ENCODE data around the gene SGIP1. TPM values are rescaled to one million over a fixed set of nuclear protein-coding genes. Genes with fewer than 3 reads are reported as not detected.

The SGIP1 gene
- total and polyA plus RNA-seq, 8 donors: 0.31 to 2.3 (median 1.1) TPM

DNA sequence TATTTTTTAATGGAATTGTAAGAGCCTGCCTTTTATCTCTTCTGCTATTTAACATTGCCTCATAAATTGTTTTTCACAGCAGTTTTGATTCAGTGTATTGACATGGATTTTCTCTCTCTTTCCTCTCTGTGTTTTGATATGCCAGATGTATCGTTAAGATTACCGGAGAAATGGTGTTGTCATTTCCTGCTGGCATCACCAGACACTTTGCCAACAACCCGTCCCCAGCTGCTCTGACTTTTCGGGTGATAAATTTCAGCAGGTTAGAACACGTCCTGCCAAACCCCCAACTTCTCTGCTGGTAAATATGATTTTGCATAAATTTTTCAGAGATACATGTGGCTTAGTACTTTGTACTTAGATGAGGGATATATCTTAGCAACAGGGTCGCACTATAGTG is 195.2 kb downstream of the SGIP1 start:
- DNase-seq: no peak
- ATAC-seq: no peak
- H3K36me3 ChIP-seq: no peaks in the 10 kb centered on the region
- intact Hi-C loops (cut with DNase I): no loop called here
- 60 to 65% methylated on average over 6 of the region's 6 CpGs for WGBS, 2 donors
- no peaks in the 10 kb centered on the region for H3K27me3 ChIP-seq
- TF ChIP-seq, protein P1, sequence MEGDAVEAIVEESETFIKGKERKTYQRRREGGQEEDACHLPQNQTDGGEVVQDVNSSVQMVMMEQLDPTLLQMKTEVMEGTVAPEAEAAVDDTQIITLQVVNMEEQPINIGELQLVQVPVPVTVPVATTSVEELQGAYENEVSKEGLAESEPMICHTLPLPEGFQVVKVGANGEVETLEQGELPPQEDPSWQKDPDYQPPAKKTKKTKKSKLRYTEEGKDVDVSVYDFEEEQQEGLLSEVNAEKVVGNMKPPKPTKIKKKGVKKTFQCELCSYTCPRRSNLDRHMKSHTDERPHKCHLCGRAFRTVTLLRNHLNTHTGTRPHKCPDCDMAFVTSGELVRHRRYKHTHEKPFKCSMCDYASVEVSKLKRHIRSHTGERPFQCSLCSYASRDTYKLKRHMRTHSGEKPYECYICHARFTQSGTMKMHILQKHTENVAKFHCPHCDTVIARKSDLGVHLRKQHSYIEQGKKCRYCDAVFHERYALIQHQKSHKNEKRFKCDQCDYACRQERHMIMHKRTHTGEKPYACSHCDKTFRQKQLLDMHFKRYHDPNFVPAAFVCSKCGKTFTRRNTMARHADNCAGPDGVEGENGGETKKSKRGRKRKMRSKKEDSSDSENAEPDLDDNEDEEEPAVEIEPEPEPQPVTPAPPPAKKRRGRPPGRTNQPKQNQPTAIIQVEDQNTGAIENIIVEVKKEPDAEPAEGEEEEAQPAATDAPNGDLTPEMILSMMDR (IDR thresholded peaks at IDR 0.05): no peak
- no peaks in the 10 kb centered on the region for H3K4me1 ChIP-seq
- no peak overlapping the region for H3K27ac ChIP-seq
- no peaks in the 10 kb centered on the region for H3K9me3 ChIP-seq
- no peak for FAIRE-seq
- H3K4me3 ChIP-seq: no peak overlapping the region

DNA sequence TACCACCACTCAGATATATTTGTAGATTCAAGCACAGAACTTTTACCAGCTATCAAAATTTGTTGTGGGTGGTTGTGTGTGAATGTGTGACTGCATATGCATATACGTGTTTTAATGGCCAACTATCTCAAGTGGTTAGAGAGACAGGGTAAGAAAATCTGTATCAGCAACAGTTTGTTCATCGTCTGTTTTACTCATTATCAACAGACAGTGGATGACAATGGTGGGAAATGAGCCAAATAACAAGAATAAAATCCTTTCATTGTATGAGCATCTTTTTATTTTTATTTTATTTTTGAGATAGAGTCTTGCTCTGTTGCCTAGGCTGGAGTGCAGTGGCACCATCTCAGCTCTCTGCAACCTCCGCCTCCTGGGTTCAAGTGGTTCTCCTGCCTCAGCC is 195.6 kb downstream of the SGIP1 start:
- H3K27ac ChIP-seq: no peak overlapping the region
- no peaks in the 10 kb centered on the region for H3K27me3 ChIP-seq
- DNase-seq (no peak), ATAC-seq (no peak), FAIRE-seq (no peak)
- 81 to 86% methylated on average over 3 of the region's 3 CpGs for WGBS, 2 donors
- no peak overlapping the region for H3K4me3 ChIP-seq
- TF ChIP-seq, protein P1 (IDR thresholded peaks at IDR 0.05): no peak
- no peaks in the 10 kb centered on the region for H3K9me3 ChIP-seq
- H3K4me1 ChIP-seq: no peaks in the 10 kb centered on the region
- H3K36me3 ChIP-seq: no peaks in the 10 kb centered on the region
- intact Hi-C loops (cut with DNase I): no loop called here

DNA sequence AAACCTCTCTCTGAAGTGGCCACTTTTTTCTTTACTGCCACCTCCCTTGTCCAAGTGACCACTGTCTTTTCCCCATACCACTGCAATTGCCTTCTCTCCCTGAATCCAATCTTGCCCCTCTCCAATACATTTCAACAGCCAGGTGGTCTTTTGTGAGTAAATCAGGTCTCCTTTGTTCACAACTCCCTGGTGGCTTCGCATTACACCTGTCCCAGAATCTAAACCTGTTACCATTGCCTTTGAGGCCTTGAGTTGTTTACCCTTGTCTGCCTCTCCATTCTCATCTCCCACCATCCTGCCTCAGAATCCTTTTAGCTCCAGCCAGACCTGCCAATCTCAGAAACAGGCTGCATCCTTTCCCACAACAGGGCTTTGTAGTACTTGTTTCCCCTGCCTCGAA is 196.5 kb downstream of the SGIP1 start:
- Histone ChIP-seq H3K27ac (no peak overlapping the region), H3K9me3 (no peaks in the 10 kb centered on the region), H3K36me3 (no peaks in the 10 kb centered on the region), H3K4me1 (no peaks in the 10 kb centered on the region), H3K27me3 (no peaks in the 10 kb centered on the region), H3K4me3 (no peak overlapping the region)
- FAIRE-seq (no peak), DNase-seq (no peak), ATAC-seq (no peak)
- TF ChIP-seq, protein P1 (IDR thresholded peaks at IDR 0.05): no peak
- 60 to 62% methylated on average over 2 of the region's 2 CpGs for WGBS, 2 donors
- intact Hi-C loops (cut with DNase I): no loop called here

DNA sequence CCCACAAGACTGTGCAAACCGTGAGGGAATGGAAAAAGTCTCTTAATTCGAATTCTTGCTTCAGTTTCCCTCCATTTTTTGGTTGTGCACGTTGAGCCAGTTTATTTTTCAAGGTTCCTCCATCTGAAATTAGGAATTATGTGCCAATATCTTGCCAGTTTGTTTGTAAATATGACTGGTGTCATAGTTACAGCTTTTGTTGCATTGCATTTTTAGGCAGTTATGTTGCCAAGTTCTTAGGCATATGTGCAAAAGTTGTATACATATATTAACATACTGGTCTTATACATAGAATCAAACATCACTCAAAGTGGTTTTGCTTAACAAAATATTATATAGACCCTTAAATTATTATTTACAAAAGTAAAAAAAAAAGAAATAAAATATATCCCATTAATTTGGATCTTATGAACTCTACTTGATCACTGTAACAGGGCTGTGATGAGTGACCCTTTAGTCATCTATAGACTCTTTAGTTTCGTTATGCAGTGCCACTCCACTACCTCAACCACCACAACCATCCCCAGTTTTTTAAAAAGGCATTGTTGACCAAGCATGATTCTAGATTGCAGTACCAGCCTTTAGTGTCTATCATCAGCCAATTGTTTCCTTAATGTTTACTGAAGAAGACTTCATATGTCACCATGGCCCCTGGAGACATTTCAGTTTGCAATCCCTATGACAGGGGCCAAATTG is 197.4 kb downstream of the SGIP1 start:
- H3K9me3 ChIP-seq: no peaks in the 10 kb centered on the region
- WGBS, 2 donors: 68 to 74% methylated on average over 4 of the region's 4 CpGs
- FAIRE-seq (no peak), ATAC-seq (no peak), DNase-seq (no peak)
- H3K27ac ChIP-seq: no peak overlapping the region
- intact Hi-C loops (cut with DNase I): no loop called here
- no peaks in the 10 kb centered on the region for H3K27me3 ChIP-seq
- no peaks in the 10 kb centered on the region for H3K4me1 ChIP-seq
- no peak overlapping the region for H3K4me3 ChIP-seq
- TF ChIP-seq, protein P1 (IDR thresholded peaks at IDR 0.05): no peak
- no peaks in the 10 kb centered on the region for H3K36me3 ChIP-seq

DNA sequence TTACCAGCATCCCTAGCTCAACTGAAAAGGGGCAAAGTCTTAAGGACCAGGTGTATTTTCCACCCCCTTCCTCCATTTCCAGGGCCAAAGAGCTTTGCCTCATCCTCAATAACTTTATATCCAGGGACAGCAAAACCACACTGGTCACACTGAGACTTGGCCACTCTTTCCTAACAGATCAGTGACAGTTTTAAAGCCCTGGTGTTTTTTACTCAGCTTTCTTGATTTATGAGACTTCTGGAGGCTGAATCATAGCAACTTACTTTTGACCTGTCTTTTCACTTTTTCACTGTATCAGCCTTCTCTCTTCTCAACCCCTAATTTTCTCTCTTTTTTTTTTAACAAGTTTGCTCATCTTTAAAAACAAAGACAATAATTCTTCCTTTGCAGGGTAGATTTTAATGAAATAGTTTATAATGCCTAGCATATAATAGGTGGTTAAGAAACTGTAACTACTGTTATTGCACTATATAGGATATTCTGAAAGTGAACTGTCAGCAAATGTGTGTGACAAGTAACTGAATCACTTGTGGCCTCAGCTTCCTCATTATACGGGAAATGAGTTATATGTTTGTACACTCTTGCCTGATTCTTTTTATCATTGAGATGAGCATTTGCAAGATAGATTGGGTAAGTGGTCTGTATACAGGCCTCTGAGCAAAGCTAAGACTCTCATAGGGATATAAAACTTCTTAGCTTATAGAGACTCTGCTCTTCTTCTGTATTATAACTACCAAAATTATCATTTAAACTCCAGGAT is 198.6 kb downstream of the SGIP1 start:
- Histone ChIP-seq H3K4me3 (no peak overlapping the region), H3K36me3 (no peaks in the 10 kb centered on the region), H3K27ac (no peak overlapping the region), H3K27me3 (no peaks in the 10 kb centered on the region), H3K4me1 (no peaks in the 10 kb centered on the region), H3K9me3 (no peaks in the 10 kb centered on the region)
- no peak for FAIRE-seq
- DNase-seq: no peak
- 0% methylated on average over 1 of the region's 1 CpG for WGBS, 2 donors
- ATAC-seq: peak in 1 of 4 donors; percentile 56
- intact Hi-C loops (cut with DNase I): no loop called here
- TF ChIP-seq, protein P1 (IDR thresholded peaks at IDR 0.05): no peak
